Measurements from ENCODE around the gene POU3F2. TPM values are rescaled to one million over a fixed set of nuclear protein-coding genes. Genes with fewer than 3 reads are reported as not detected.

Gene POU3F2
- total RNA-seq, 1 donor from 2014 or later: 142 TPM

DNA sequence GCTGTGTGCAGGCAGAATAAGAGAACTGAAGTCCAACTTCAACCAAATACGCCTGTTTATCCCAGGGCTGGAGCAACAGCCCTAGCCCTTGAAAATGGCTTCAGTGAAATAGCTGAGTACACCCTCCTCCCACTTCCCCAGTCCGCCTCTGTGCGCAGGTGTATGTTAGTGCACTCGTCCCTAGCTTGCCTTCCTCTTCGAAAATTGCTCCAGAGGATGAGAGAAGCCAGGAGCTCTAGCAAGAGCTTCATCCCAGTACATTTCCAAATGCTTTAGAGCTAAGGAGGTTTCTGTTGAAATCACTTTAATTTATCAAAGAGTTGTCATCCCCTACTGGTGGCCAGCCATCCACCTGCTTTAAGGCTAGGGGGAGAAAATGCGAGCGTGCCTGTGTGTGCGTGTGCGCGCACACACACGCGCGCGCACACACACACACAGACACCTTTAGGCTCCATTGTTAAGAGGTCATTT lies 5.4 kb upstream of the POU3F2 start:
- FAIRE-seq: no peak
- DNase-seq (ENCODE audit: low spot score in 2 of 2): no peak

DNA sequence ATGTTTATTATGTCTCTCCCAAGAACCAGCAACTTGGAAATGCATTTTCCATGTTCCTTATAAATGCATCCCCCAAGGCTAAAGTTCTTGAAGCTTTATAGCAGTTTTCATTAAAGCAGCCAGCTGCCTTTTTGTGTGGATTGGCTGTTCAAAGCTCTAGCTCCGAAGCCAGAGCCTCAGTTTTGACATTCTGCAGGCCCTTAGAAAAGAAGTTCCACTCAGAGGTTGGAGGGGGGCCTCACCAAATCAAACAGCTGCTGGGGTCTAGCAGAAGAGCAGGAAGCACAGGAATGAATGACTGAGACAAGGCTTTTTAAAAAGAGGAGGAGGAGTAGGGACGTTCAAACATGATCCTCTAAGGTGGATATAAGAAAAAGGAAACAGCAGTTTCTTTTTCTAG lies 4.2 kb upstream of the POU3F2 start:
- no peak for FAIRE-seq

DNA sequence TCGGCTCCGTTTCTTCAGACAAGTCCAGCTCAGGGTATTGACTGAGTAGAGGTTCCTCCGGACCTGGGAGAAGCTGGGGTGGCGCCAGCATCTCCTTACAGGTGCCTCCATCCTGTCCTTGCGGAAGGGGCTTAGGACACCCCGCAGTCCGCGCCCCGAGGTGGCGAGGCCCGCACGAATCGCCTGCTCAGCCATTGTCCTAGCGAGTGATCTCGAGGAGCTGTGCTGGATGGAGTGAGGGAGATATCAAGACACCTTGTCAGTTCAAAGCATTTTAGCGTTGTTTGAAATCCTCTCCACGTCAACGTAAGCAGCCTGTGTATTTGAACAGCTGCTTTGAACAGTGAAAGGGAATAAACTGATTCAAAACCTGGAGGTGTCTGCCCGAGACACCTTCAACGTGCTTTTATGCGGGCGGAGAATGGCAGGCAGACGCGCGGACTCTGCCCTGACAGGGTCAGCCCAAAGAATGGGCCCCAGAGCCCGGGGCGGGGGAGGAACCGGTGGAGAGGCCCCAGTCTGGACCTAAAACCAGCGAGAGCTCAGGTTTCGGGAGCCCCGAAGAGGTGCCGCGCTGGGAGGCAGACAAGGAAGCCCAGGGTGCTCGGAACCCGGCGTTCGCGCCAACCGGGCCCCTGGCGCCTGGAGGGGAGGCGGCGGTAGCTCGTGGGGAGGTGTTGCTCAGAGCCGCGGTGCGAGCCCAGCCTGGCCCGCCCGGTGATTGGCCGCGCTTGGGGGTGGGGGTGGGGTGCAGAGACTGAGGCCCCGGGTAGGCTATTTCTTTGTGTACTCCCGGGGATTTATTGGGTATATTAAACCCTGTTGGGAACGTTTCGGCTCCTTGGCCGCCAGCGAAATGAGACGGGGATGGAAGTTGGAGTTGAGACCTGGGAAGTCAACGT lies 3.1 kb upstream of the POU3F2 start:
- DNase-seq (ENCODE audit: low spot score in 2 of 2): no peak
- FAIRE-seq: no peak

More for the DNA sequence above, 4.2 kb upstream of the POU3F2 start:
- no peak for DNase-seq (ENCODE audit: low spot score in 2 of 2)

DNA sequence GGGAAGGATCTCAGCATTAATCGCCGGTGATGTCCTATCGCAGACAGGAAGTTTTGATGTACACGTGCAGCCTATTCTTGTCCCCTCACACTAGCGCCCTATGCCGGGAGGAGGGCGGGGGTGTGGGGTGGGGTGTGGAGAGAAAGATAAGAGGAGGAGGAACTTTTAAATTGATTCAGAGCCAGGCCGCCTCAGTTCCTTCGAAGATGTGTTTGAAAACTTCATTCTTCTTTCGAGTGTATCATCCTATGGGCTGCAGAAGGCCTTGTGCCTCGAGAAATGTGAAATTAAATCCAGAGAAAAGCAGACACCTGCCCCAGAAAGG lies 2.5 kb upstream of the POU3F2 start:
- DNase-seq (ENCODE audit: low spot score in 2 of 2) (no peak), FAIRE-seq (no peak)

DNA sequence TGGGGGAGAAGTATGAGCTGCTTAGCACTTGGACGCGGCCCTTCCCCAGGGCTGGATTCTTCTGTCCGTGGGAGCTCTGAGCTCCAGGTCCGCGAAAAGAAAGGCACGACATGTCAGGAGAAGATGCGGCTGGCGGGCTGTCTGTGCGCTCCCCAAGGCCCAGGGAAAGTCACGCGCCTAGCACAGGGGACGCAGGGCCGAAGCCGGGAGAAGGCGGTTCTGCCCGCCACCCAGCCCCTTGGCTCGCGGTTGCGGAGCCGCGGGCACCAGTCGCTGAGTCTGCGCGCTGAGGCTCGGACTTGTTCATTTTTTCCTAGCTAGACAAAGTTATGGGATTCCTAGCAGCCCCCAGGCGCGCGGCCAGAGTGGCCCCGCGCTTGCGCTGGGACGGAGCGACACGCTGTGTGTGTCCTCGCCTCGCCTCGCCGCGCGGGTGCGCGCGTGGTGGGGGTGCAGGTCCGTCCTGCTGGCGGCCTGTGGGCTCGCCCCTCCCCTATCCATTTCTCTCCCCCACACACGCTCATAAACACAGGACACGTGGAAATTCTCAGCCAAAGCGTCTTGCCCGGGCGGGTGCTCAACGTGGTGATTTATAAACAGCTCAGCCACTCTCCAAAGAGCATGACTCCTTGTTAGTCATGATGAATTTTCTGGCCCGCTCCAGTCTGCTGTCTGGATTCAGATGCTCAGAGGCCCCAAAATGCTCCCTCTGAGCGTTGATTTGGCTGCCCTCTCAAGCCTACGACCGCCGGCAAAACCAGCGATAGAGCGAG lies 1.9 kb upstream of the POU3F2 start:
- FAIRE-seq: no peak
- DNase-seq (ENCODE audit: low spot score in 2 of 2): peak in 1 of 2 donors; percentile 75

DNA sequence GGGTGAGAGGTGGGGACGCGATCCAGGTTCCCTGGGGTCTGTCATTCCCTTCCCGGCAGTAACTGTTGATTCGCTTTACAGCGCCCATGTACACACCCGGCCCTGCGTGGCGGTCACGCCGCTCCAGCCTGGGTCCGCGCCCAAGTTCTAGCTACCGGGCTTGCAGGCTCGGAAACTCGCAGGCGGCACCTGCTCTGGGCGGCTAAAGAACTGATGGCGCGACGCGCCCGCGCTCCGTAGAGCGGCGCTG lies 1.4 kb upstream of the POU3F2 start:
- FAIRE-seq (no peak), DNase-seq (ENCODE audit: low spot score in 2 of 2) (no peak)

DNA sequence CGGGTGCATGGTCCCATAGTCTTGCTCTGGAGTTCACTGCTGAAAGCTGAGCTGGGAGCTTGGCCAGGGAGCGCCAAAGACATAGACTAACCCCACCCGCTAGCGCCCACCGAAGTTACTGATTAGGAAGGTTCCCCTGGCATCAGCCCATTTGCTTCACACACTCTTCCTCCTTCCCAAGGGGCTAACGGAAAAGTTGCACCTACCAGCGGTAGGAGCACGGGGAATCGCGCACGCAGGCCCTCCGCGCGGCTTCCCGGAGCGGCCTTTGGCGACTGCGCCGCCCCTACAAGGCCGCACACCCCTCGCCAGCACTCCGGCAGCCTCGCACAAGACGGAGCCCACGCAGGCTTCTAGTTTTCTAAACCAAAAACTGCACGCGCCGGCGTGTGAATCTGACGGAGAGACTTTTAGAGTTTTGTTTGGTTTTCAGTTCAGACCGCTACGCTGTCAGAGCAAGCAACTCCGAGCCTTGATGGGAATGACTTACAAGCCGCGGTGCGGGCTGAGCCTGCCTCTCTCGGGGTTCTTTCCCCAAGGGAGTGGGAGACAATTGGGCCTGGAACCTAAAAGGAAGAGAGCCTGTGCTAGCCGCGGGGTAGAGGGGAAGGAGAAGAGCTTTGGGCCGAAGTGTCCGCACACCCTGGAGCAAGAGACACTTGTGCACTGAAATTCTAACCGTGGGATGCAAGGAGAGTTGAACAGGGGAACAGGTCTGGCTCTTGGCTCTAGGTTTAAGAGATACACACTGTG lies 891 bp upstream of the POU3F2 start:
- FAIRE-seq (no peak), DNase-seq (ENCODE audit: low spot score in 2 of 2) (peak in 1 of 2 donors; percentile 79)

DNA sequence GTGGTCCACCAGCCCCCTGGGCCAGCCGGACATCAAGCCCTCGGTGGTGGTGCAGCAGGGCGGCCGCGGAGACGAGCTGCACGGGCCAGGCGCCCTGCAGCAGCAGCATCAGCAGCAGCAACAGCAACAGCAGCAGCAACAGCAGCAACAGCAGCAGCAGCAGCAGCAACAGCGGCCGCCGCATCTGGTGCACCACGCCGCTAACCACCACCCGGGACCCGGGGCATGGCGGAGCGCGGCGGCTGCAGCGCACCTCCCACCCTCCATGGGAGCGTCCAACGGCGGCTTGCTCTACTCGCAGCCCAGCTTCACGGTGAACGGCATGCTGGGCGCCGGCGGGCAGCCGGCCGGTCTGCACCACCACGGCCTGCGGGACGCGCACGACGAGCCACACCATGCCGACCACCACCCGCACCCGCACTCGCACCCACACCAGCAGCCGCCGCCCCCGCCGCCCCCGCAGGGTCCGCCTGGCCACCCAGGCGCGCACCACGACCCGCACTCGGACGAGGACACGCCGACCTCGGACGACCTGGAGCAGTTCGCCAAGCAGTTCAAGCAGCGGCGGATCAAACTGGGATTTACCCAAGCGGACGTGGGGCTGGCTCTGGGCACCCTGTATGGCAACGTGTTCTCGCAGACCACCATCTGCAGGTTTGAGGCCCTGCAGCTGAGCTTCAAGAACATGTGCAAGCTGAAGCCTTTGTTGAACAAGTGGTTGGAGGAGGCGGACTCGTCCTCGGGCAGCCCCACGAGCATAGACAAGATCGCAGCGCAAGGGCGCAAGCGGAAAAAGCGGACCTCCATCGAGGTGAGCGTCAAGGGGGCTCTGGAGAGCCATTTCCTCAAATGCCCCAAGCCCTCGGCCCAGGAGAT lies 1.0 kb downstream of the POU3F2 start:
- DNase-seq (ENCODE audit: low spot score in 2 of 2) (peak in 1 of 2 donors; percentile 62), FAIRE-seq (no peak)

DNA sequence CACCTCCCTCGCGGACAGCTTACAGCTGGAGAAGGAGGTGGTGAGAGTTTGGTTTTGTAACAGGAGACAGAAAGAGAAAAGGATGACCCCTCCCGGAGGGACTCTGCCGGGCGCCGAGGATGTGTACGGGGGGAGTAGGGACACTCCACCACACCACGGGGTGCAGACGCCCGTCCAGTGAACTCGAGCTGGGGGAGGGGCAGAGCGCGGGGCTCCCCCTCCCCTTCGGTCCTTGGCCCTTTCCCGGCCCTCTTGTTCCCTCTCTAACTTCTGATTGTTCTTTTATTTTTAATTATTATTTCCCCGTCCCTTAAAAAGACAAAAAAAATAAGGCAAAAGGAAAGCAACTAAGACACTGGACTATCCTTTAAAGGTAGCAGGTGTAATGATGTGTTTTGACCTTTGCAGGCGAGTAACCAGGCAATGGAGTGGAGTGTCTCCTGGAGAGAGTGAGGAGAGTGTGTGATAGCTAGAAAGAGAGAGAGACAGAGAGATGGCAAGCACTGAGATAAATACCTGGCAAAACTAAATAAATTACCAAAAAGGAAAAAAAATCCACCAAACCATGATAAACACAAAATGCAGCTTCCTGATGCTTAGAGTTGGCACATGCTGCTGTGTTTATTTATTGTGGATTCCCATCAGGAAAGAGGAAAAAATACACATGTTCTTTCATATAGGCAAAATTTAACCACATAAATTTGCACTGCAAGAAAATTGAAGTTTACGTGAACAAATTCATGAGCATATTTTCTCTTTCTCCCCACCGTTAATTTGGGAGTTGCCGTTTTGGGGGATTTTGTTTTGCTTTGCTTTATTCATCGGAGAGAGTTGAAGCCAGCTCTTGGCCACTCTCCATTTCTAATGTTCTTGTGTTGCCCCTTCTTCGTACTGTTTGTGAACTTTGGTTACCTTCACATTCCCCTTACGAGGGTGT lies 1.9 kb downstream of the POU3F2 start:
- peak in 1 of 2 donors; percentile 67 for DNase-seq (ENCODE audit: low spot score in 2 of 2)
- no peak for FAIRE-seq

DNA sequence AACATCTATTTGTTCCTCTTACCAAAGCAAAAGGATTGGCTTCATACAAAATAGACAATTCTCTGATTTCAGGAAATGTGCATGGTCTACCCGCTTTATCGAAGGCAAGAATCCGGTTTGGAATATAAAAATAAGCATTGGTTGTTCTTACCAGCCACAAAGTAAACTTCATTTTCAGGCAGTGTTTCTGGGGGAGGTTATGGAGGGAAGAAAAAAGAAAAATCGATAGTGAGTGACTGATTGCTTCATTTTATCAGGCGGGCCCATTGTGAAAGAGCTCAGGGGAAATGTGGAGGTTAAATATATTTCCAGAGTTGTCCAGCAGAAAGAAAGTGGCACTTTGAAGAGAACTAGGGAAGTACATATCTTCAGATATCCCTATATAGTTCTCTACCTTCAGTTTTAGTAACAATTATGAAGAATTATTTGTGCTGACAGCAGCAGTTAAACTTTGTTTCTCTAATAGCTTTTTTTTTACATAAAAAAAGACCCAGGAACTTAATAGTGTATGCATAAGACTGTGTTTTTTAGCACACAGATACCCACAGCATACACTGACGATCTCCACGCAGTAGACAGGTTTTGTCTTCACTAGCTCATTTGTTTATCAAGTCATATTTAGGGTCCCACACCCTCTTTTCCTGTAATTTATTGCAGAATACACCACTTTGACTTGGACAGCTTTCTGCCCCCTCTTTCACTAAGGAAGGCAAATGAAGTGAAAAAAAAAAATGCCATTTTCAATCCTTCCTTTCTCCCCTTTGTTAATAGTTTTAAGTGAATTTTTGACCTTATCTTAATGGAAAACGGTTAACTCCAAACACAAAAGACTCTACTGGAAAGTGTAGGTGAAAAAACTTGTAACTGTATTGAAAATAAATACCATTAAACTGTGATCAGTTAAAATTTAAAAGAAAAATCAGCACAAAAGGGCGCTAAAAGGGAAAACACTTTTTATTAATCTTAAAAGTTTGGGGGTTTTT lies 2.9 kb downstream of the POU3F2 start:
- FAIRE-seq (no peak), DNase-seq (ENCODE audit: low spot score in 2 of 2) (no peak)

DNA sequence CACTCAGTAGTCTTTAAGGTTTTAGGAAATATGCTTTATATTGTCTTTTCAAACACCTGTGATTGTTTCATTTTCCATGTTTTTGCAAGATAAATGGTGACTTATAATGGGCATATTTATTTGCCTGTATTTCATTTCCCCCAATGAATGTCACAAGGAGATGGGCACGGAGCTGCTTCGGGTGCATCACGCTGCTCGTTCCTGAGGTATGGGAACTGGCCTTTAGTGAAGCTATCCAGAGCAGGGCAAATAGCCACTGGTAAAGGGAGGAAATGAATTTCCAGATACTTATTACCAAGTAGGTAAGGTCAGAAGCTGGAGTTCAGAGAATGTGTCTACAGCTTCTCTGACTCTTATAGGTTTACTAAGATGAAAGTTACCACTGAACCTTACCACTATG lies 3.7 kb downstream of the POU3F2 start:
- DNase-seq (ENCODE audit: low spot score in 2 of 2) (no peak), FAIRE-seq (no peak)

DNA sequence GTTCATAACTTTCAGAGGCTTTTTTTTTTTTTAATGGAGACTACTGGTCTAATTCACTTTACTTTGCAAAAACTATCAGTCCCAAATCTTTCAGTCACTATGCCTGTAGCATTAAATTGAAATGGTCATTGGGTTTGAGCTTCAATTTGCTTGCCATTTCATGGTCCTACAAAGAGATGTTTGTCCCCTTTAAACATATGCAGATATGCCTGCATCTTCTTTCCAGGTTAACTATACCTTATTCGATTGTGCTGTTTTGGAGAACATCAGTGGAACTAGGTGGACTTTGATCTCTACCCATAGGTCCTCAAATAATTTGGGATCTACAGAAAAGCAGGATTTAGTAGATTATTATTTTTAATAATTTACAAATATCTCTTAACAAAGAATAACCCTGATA lies 4.6 kb downstream of the POU3F2 start:
- no peak for DNase-seq (ENCODE audit: low spot score in 2 of 2)
- FAIRE-seq: no peak

DNA sequence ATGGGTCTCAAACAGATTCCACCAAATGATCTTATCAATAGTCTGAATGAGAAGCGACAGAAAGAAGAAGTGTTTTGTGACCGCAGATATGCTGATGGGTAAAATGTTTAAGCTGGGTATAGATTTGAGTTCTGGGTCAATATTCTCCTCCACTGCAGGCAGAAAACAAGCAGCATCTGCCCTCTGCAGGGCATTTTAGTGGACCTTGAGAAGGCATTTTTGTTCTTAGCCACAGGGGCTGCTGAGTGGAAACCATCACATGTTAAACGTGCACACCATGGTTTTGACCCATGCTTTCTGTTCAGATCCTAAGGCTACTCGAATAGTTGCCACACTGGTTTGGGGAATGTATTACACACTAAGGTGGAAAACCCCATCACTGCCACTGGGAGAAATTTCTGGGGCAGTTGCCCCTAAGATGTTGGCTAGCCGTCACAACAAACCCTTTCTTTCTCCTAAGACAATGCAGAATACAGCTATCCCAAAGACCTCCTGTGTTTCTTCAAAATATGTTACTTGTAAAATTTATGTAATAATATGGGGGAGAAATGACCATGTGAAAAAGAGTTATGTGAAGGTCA lies 5.5 kb downstream of the POU3F2 start:
- peak in 1 of 2 donors; percentile 51 for DNase-seq (ENCODE audit: low spot score in 2 of 2)

DNA sequence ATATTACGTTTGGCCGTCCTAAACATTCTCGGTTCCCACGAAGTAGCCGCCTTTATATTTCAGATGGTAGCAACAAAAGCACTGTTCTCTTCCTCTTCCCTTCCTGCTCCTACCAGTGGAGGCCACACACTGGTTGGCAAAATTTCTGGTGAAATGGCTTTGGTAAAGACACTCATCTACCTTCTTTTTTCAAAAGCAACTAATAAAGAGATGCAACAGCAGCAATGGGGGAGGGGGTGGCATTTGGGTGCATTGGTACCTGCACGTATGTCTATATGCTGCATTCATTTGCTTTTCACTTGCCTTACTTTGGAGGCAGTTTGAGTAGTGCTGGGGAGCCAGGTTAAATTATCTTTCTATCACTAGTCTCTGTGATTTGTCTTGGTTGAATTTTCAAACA lies 6.0 kb downstream of the POU3F2 start:
- no peak for DNase-seq (ENCODE audit: low spot score in 2 of 2)
- FAIRE-seq: no peak

More for the DNA sequence above, 5.5 kb downstream of the POU3F2 start:
- no peak for FAIRE-seq

DNA sequence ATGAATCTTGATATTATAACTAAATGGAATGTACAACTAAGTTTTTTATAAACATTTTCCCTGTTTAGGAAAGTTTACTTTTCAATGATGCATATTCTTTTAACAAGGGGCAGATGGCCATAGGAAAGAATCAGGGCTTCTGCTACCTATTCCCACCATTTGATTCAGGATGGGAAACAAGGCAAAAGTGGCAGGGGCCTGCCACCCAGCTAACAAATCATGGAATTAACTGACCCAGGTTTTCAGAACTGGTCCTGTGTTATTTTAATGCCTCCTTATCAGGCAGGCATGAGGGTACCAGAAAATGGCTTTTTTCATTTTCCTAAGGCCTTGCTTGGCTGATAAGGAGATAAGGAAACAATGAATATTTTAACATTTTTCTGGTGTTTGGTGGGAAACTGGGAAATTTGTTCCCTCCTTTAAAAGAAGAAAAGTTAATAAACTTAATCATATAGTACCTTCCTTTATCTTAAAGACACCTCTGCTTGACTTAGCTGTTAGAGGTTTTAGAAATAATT lies 6.7 kb downstream of the POU3F2 start:
- no peak for DNase-seq (ENCODE audit: low spot score in 2 of 2)
- FAIRE-seq: no peak

DNA sequence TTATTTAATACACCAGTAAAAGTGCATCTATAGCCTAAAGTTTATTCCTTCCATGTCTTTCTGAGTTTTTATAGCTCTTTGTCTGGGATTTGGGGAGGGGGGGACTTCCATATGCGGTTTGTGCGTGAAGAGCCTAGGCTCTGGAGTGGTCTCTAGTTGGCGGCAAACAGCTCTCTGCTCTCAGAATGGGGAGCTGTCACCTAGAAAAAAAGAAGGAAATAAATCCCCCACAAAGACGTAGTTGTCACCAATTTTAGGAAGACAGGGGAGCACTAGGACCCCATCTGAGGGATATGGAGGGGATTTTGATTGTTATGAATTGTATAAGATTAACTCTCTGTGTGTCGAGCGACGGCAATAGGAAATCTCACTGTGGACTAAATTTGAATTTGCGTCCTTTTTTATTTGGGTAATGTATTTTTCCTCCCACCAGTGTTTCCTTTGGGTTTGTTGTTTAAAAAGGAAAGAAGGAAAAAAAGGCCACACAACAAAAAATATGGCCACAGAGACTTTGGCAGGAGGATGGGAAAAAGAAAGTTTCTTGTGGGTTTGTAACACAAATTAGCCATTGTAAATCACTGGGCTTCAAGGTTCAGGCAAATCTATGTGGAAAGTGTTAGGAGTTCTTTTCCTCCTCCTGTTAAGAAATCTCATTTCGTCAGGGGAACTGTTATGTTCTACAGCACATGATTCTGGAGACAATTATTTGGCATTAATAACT lies 7.4 kb downstream of the POU3F2 start:
- FAIRE-seq: no peak
- no peak for DNase-seq (ENCODE audit: low spot score in 2 of 2)

Data from frontal cortex (tissue), 4 donors.